WTC11 (cell line): ENCODE measurements around the gene ELP2. TPM values are rescaled to one million over a fixed set of nuclear protein-coding genes. Genes with fewer than 3 reads are reported as not detected.

Source experiments
- ATAC-seq: fragments of 200-7000 bp; cut with Tn5 transposase; 2 replicates; pipeline ENCODE4 v1.10.0; 2021; ENCODE audit warnings: mild to moderate bottlenecking, moderate library complexity
- CTCF ChIA-PET: fragments of 300-600 bp; sonication (Branson Sonifier 250); formaldehyde crosslinking; loops from one replicate; lab custom pipeline; 2021; ENCODE audit warnings: antibody characterized with exemption; lab: Charles Lee
- POLR2A ChIA-PET: fragments of 350-600 bp; sonication (Branson Sonifier 250); formaldehyde crosslinking; loops from one replicate; lab custom pipeline; 2021; ENCODE audit warnings: antibody characterized with exemption; lab: Charles Lee
- DNase-seq: peaks from one replicate; pipeline ENCODE4 v3.0.0; 2021; ENCODE audit warnings: low spot score
- H3K27ac Mint-ChIP-seq: 2 replicates; pipeline ENCODE4 v1.8.0; 2021; ENCODE audit warnings: mixed read lengths
- H3K27me3 Mint-ChIP-seq: 2 replicates; pipeline ENCODE4 v1.8.0; 2021; ENCODE audit warnings: low read depth, mild to moderate bottlenecking, moderate library complexity, mixed read lengths
- H3K36me3 Mint-ChIP-seq: 2 replicates; pipeline ENCODE4 v1.8.0; 2021; ENCODE audit warnings: mixed read lengths
- H3K4me1 Mint-ChIP-seq: 2 replicates; pipeline ENCODE4 v1.8.0; 2022; ENCODE audit warnings: mixed read lengths
- H3K4me3 Mint-ChIP-seq: 2 replicates; pipeline ENCODE4 v1.8.0; 2021; ENCODE audit warnings: mild to moderate bottlenecking, moderate library complexity, mixed read lengths
- H3K9me3 Mint-ChIP-seq: 2 replicates; pipeline ENCODE4 v1.8.0; 2021; ENCODE audit warnings: mixed read lengths
- AFF4 ChIP-seq: sonication (generic); formaldehyde crosslinking; IDR thresholded peaks from 2 replicates; pipeline ENCODE4 v1.8.1; 2023; ENCODE audit warnings: mild to moderate bottlenecking, missing genetic modification reagents, borderline replicate concordance
- FOXP1 ChIP-seq: sonication (generic); formaldehyde crosslinking; IDR thresholded peaks from 2 replicates; pipeline ENCODE4 v1.8.0; 2022; ENCODE audit warnings: missing genetic modification reagents, mild to moderate bottlenecking, moderate library complexity, borderline replicate concordance
- GTF2I ChIP-seq: fragments of 250-450 bp; sonication (Bioruptor Pico); conservative IDR thresholded peaks from 2 replicates; pipeline ENCODE4 v1.4.0; 2021; ENCODE audit warnings: mild to moderate bottlenecking
- JUN ChIP-seq: sonication (generic); formaldehyde crosslinking; IDR thresholded peaks from 2 replicates; pipeline ENCODE4 v1.8.0; 2023; ENCODE audit warnings: mild to moderate bottlenecking, missing genetic modification reagents
- PRDM15 ChIP-seq: sonication (generic); formaldehyde crosslinking; IDR thresholded peaks from 2 replicates; pipeline ENCODE4 v1.8.0; 2022; ENCODE audit warnings: missing genetic modification reagents
- PRRX2 ChIP-seq: fragments of 250-450 bp; sonication (Bioruptor Pico); IDR thresholded peaks from 2 replicates; pipeline ENCODE4 v1.8.0; 2021; ENCODE audit warnings: mild to moderate bottlenecking
- ZNF219 ChIP-seq: sonication (generic); formaldehyde crosslinking; IDR thresholded peaks from 2 replicates; pipeline ENCODE4 v1.8.0; 2023; ENCODE audit warnings: missing genetic modification reagents, mild to moderate bottlenecking, borderline replicate concordance
- ZNF281 ChIP-seq: sonication (generic); formaldehyde crosslinking; IDR thresholded peaks from 2 replicates; pipeline ENCODE4 v1.8.0; 2023; ENCODE audit warnings: mild to moderate bottlenecking, missing genetic modification reagents
- ZNF317 ChIP-seq: sonication (generic); formaldehyde crosslinking; IDR thresholded peaks from 2 replicates; pipeline ENCODE4 v1.8.1; 2023; ENCODE audit warnings: low read depth, mild to moderate bottlenecking, moderate library complexity, missing genetic modification reagents, borderline replicate concordance
- ZNF423 ChIP-seq: fragments of 250-450 bp; sonication (Bioruptor Pico); IDR thresholded peaks from 2 replicates; pipeline ENCODE4 v2.1.2; 2022; ENCODE audit warnings: mild to moderate bottlenecking, moderate library complexity
- ZNF532 ChIP-seq: fragments of 250-450 bp; sonication (Bioruptor Pico); IDR thresholded peaks from 2 replicates; pipeline ENCODE4 v1.9.0; 2021; ENCODE audit warnings: mild to moderate bottlenecking, borderline replicate concordance
- total RNA-seq: library from RNA; stranded (reverse); gene quantifications from 3 replicates; pipeline ENCODE4 v1.2.3, GENCODE V29; 2021

Gene ELP2
- total RNA-seq, 1 experiment from 2014 or later, result 141 TPM

- TF ChIP-seq ZNF532 (CRISPR knock-in tag) (no peak), ZNF219 (CRISPR knock-in tag) (no peak)
Observed at GRCh38 chr18:36086186-36086585, 43.5 kb upstream of the ELP2 start (continued).

GRCh38 chr18:36088256-36088655 lies 41.4 kb upstream of the ELP2 start:
- TF ChIP-seq JUN (CRISPR knock-in tag), result no peak
- TF ChIP-seq ZNF423 (CRISPR knock-in tag), result no peak
- no peak for TF ChIP-seq ZNF317 (CRISPR knock-in tag)
- no peak for TF ChIP-seq GTF2I
- no peak for TF ChIP-seq ZNF532 (CRISPR knock-in tag)
- H3K9me3 Mint-ChIP-seq, result peaks cover 4% of the 10 kb centered on the region; the same call in 1 of the 2 replicates
- no peak for ATAC-seq

GRCh38 chr18:36089001-36089400 lies 40.7 kb upstream of the ELP2 start:
- no peak for TF ChIP-seq JUN (CRISPR knock-in tag)
- no peak for TF ChIP-seq PRDM15 (CRISPR knock-in tag)
- TF ChIP-seq FOXP1 (CRISPR knock-in tag), result no peak
- TF ChIP-seq ZNF281 (CRISPR knock-in tag), result no peak
- TF ChIP-seq AFF4 (CRISPR knock-in tag), result no peak
- no peak for TF ChIP-seq PRRX2 (CRISPR knock-in tag)
- H3K27ac Mint-ChIP-seq, result no peak overlapping the region
- H3K9me3 Mint-ChIP-seq, result peaks cover 4% of the 10 kb centered on the region; the same call in 1 of the 2 replicates
- DNase-seq (no peak), ATAC-seq (no peak)
- no peaks in the 10 kb centered on the region for H3K27me3 Mint-ChIP-seq
- ChIA-PET CTCF (no interaction called here), POLR2A (interaction anchor here (0.7 kb wide), 1 partner anchor 216 kb away, joined by 4 read pairs; no protein-coding TSS in a partner anchor)
- no peaks in the 10 kb centered on the region for H3K4me1 Mint-ChIP-seq
- H3K36me3 Mint-ChIP-seq, result no peaks in the 10 kb centered on the region
- H3K4me3 Mint-ChIP-seq, result no peak overlapping the region

More at GRCh38 chr18:36088256-36088655, 41.4 kb upstream of the ELP2 start:
- ChIA-PET CTCF (interaction anchor here (0.6 kb wide), 1 partner anchor 14 kb away, joined by 4 read pairs; no protein-coding TSS in a partner anchor), POLR2A (no interaction called here)
- Mint-ChIP-seq H3K36me3 (no peaks in the 10 kb centered on the region), H3K27ac (no peak overlapping the region), H3K4me1 (no peaks in the 10 kb centered on the region), H3K4me3 (no peak overlapping the region), H3K27me3 (no peaks in the 10 kb centered on the region)
- DNase-seq, result no peak
